Coronary artery (tissue), 2 donors: ENCODE measurements around the gene CDHR2.

Source experiments
- DNase-seq: peaks from one replicate; pipeline ENCODE4 v3.0.0-alpha.2; 2017; ENCODE audit warnings: low spot score
- H3K27ac ChIP-seq, 2 donors: fragments of 200-600 bp; sonication (generic); one replicate each; pipeline ENCODE4 v1.5.1; 2016 to 2019
- H3K4me3 ChIP-seq: fragments of 200-600 bp; sonication (generic); 2 replicates; pipeline ENCODE4 v1.5.1; 2016; ENCODE audit warnings: mild to moderate bottlenecking, moderate library complexity
- CTCF ChIP-seq: fragments of 200-600 bp; sonication (generic); IDR thresholded peaks from one replicate; pipeline ENCODE4 v1.5.1; 2019; ENCODE audit warnings: antibody characterized with exemption

CDHR2 gene

GRCh38 chr5:176540476-176540899, 8.7 kb upstream of the CDHR2 start:
- H3K27ac ChIP-seq, result no peak overlapping the region
- no peak for TF ChIP-seq CTCF
- no peak overlapping the region for H3K4me3 ChIP-seq
- no peak for DNase-seq

- H3K4me3 ChIP-seq, result no peak overlapping the region
- no peak for TF ChIP-seq CTCF
- H3K27ac ChIP-seq, result peak overlapping the region in 1 of 2 donors; percentile 14
- DNase-seq, result no peak
Measured at GRCh38 chr5:176540956-176541337, 8.2 kb upstream of the CDHR2 start.

GRCh38 chr5:176541338-176542134, 7.6 kb upstream of the CDHR2 start:
- DNase-seq, result no peak
- H3K4me3 ChIP-seq, result no peak overlapping the region
- peak overlapping the region in 1 of 2 donors; percentile 79 for H3K27ac ChIP-seq

GRCh38 chr5:176542135-176542595, 7.0 kb upstream of the CDHR2 start:
- H3K27ac ChIP-seq, result peak overlapping the region in 1 of 2 donors; percentile 79
- TF ChIP-seq CTCF, result no peak
- H3K4me3 ChIP-seq, result peak overlapping the region; percentile 76
- DNase-seq, result no peak

More at GRCh38 chr5:176541338-176542134, 7.6 kb upstream of the CDHR2 start:
- TF ChIP-seq CTCF, result no peak

GRCh38 chr5:176542596-176543427, 6.3 kb upstream of the CDHR2 start:
- TF ChIP-seq CTCF, result no peak
- peak overlapping the region in 1 of 2 donors; percentile 79 for H3K27ac ChIP-seq
- DNase-seq, result no peak
- peak overlapping the region; percentile 76 for H3K4me3 ChIP-seq

- Histone ChIP-seq H3K4me3 (peak overlapping the region; percentile 76), H3K27ac (peak overlapping the region; percentile 38 to 79)
- DNase-seq, result no peak
- TF ChIP-seq CTCF, result no peak
Measured at GRCh38 chr5:176543428-176544182, 5.5 kb upstream of the CDHR2 start.
